Kidney epithelial cell (primary cell): Measurements from ENCODE around the gene HDAC11. TPM values are rescaled to one million over a fixed set of nuclear protein-coding genes. Genes with fewer than 3 reads are reported as not detected.

ENCODE experiments used
- DNase-seq: peaks from one replicate; pipeline ENCODE4 v3.0.0-alpha.2; 2010; ENCODE audit warnings: low read depth
- H3K27me3 ChIP-seq: 2 replicates; pipeline ENCODE4 v1.6.0; 2011; ENCODE audit warnings: low read length; ENCODE audit not compliant: control insufficient read depth, insufficient read depth
- H3K36me3 ChIP-seq: 2 replicates; pipeline ENCODE4 v1.5.1; 2011; ENCODE audit warnings: low read length; ENCODE audit not compliant: control insufficient read depth, insufficient read depth
- H3K4me3 ChIP-seq: 2 replicates; pipeline ENCODE4 v1.5.1; 2011; ENCODE audit warnings: low read depth, mild to moderate bottlenecking, control low read depth, low read length
- CTCF ChIP-seq: IDR thresholded peaks from 2 replicates; pipeline ENCODE4 v1.5.1; 2011; ENCODE audit warnings: mild to moderate bottlenecking, moderate library complexity, low read length, control low read depth, inconsistent platforms; ENCODE audit not compliant: insufficient read depth, poor library complexity, severe bottlenecking
- total RNA-seq: library from RNA; depleted of rRNA; stranded (reverse); fragments of >200 nt; gene quantifications from 2 replicates; pipeline ENCODE4 v1.2.3, GENCODE V29; 2015

HDAC11 gene
- total RNA-seq, 1 donor from 2014 or later: 14.3 TPM

- H3K4me3 ChIP-seq: no peak overlapping the region
- DNase-seq: no peak
- TF ChIP-seq CTCF: no peak
- H3K27me3 ChIP-seq: peaks cover 26% of the 10 kb centered on the region
- H3K36me3 ChIP-seq: no peaks in the 10 kb centered on the region
These were observed 36.6 kb downstream of the HDAC11 start for GRCh38 chr3:13516760-13517135.

- no peak overlapping the region for H3K4me3 ChIP-seq
- TF ChIP-seq CTCF: no peak
- H3K27me3 ChIP-seq: peaks cover 23% of the 10 kb centered on the region
- no peak for DNase-seq
- H3K36me3 ChIP-seq: no peaks in the 10 kb centered on the region
These were observed 37.3 kb downstream of the HDAC11 start for GRCh38 chr3:13517253-13517977.

- DNase-seq: no peak
- Histone ChIP-seq H3K36me3 (no peaks in the 10 kb centered on the region), H3K4me3 (no peak overlapping the region), H3K27me3 (peaks cover 13% of the 10 kb centered on the region)
- TF ChIP-seq CTCF: no peak
These were observed 38.4 kb downstream of the HDAC11 start for GRCh38 chr3:13518516-13518953.

- DNase-seq: no peak
- Histone ChIP-seq H3K36me3 (no peaks in the 10 kb centered on the region), H3K4me3 (no peak overlapping the region), H3K27me3 (peaks cover 8% of the 10 kb centered on the region)
- TF ChIP-seq CTCF: no peak
These were observed 39.1 kb downstream of the HDAC11 start for GRCh38 chr3:13519006-13519791.

GRCh38 chr3:13520326-13520880 lies 40.3 kb downstream of the HDAC11 start:
- H3K4me3 ChIP-seq: no peak overlapping the region
- TF ChIP-seq CTCF: no peak
- no peaks in the 10 kb centered on the region for H3K36me3 ChIP-seq
- peaks cover 5% of the 10 kb centered on the region for H3K27me3 ChIP-seq
- no peak for DNase-seq
